Loucy (cell line): ENCODE data around the gene DLGAP3.

Source experiments
- H2AFZ ChIP-seq: fragments of 200-600 bp; sonication (generic); 2 replicates; pipeline ENCODE4 v1.6.0; 2016; ENCODE audit warnings: antibody characterized with exemption, mild to moderate bottlenecking, low read length, moderate library complexity
- H3F3A ChIP-seq: fragments of 200-600 bp; 2 replicates; pipeline ENCODE4 v1.6.0; 2016; ENCODE audit warnings: antibody characterized with exemption, low read depth, mild to moderate bottlenecking
- H3K27me3 ChIP-seq: fragments of 200-600 bp; sonication (generic); 2 replicates; pipeline ENCODE4 v1.6.1; 2014; ENCODE audit warnings: low read length, mild to moderate bottlenecking; ENCODE audit not compliant: insufficient read depth, poor library complexity, severe bottlenecking
- H3K36me3 ChIP-seq: fragments of 200-600 bp; sonication (generic); 2 replicates; pipeline ENCODE4 v1.6.1; 2016; ENCODE audit warnings: low read length; ENCODE audit not compliant: insufficient read depth
- H3K4me1 ChIP-seq: fragments of 200-600 bp; sonication (generic); 2 replicates; pipeline ENCODE4 v1.5.1; 2014; ENCODE audit warnings: low read length, mild to moderate bottlenecking; ENCODE audit not compliant: insufficient read depth, poor library complexity, severe bottlenecking
- H3K4me2 ChIP-seq: fragments of 200-600 bp; sonication (generic); 2 replicates; pipeline ENCODE4 v1.6.0; 2014; ENCODE audit warnings: antibody characterized with exemption, low read length, low read depth, mild to moderate bottlenecking; ENCODE audit not compliant: poor library complexity, severe bottlenecking
- H3K4me3 ChIP-seq: fragments of 200-600 bp; sonication (generic); 2 replicates; pipeline ENCODE4 v1.5.1; 2014; ENCODE audit warnings: low read length, mild to moderate bottlenecking, mixed read lengths; ENCODE audit not compliant: poor library complexity, severe bottlenecking
- H3K79me2 ChIP-seq: fragments of 200-600 bp; sonication (generic); 2 replicates; pipeline ENCODE4 v1.6.1; 2014; ENCODE audit warnings: low read length; ENCODE audit not compliant: insufficient read depth
- H3K9ac ChIP-seq: fragments of 200-600 bp; sonication (generic); 2 replicates; pipeline ENCODE4 v1.6.0; 2014; ENCODE audit warnings: mild to moderate bottlenecking, low read depth, low read length, moderate library complexity; ENCODE audit not compliant: poor library complexity, severe bottlenecking
- H3K9me2 ChIP-seq: fragments of 200-600 bp; sonication (generic); replicated peaks from 2 replicates; pipeline ENCODE4 v1.6.1; 2016; ENCODE audit warnings: low read depth, low read length, mixed read lengths
- H3K9me3 ChIP-seq: fragments of 200-600 bp; sonication (generic); 2 replicates; pipeline ENCODE4 v1.6.1; 2014; ENCODE audit warnings: mild to moderate bottlenecking, antibody characterized with exemption, low read length, low read depth; ENCODE audit not compliant: insufficient read depth
- H4K20me1 ChIP-seq: fragments of 200-600 bp; sonication (generic); 2 replicates; pipeline ENCODE4 v1.6.0; 2014; ENCODE audit warnings: antibody characterized with exemption, low read length, mild to moderate bottlenecking; ENCODE audit not compliant: insufficient read depth, poor library complexity, severe bottlenecking
- CTCF ChIP-seq: fragments of 200-600 bp; sonication (generic); conservative IDR thresholded peaks from 2 replicates; pipeline ENCODE4 v1.5.1; 2014; ENCODE audit warnings: mild to moderate bottlenecking, antibody characterized with exemption, low read length
- EZH2phosphoT487 ChIP-seq: fragments of 200-600 bp; IDR thresholded peaks from 2 replicates; pipeline ENCODE4 v1.6.1; 2018; ENCODE audit warnings: antibody characterized with exemption, mild to moderate bottlenecking, moderate library complexity, borderline replicate concordance

Gene DLGAP3

DNA sequence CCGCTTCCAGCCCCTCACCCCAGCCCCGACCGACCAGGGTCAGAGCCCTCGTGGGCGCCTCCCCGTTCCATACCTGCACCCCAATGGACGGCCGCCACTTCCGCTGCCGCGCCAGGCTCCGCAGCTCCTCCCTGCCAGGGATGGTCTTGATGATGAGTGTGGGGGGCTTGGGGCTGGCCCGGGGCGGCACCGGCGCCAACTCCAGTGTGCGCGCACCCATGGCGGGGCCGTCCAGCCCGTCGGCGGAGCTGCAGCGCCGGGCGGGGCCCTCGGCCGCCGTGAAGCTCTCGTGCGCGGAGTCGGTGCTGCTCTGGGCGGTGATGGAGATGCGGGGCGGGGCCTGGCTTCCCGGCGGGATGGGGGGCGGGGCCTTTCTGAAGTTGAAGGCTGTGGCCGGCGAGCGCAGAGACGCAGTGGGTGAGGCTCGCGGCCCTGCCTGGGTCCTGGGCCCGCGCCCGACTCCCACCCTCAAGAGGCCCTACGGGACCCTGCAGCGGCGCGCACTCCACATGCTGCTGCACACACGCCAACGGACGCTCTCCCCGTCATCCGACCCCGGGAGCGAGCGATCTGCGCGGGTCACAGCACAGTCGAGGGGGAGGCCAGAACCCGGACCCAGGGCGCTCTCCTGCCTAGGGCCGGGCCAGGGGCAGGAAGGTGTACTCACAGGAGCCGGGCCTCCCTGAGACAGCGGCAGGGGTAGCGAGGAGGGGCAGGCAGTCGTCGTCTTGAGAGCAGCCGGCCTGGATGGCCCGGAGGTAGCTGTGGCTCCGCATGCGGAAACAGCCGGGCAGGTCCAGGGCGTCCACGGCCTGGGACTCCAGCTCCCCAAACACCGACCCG, 43.8 kb downstream of the DLGAP3 start:
- Histone ChIP-seq H3K27me3 (peaks cover 3% of the 10 kb centered on the region), H3K9me2 (no peaks in the 10 kb centered on the region), H3K79me2 (no peaks in the 10 kb centered on the region), H3K4me1 (no peaks in the 10 kb centered on the region), H3K36me3 (no peaks in the 10 kb centered on the region), H2AFZ (no peak overlapping the region), H3K9me3 (no peaks in the 10 kb centered on the region), H3K4me2 (no peak overlapping the region), H3K4me3 (no peak overlapping the region), H3K9ac (no peak overlapping the region), H3F3A (no peaks in the 10 kb centered on the region), H4K20me1 (no peaks in the 10 kb centered on the region)
- no peak for TF ChIP-seq EZH2phosphoT487
- no peak for TF ChIP-seq CTCF

DNA sequence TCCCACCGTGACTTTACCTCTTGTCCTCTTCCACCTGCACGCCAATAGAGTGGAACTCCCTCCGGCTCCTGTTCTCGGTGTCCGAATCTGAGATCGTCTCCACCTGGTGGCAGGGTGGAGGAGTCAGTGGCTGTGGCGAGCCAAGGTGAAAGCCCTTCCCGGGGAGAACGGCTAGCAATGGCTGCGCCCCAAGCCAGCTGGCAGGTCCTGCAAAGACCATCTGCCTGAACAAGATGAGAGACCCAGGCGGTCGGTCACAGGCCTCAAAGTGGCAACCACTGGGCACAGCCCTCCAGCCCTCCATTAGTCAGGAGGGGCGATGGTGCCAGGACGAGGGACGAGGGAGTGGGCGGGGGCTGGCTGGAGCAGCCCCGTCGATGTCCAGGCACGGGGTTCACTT, 44.5 kb downstream of the DLGAP3 start:
- Histone ChIP-seq H2AFZ (no peak overlapping the region), H3K4me2 (no peak overlapping the region), H3K9me2 (no peaks in the 10 kb centered on the region), H3K36me3 (no peaks in the 10 kb centered on the region), H3K9ac (no peak overlapping the region), H4K20me1 (no peaks in the 10 kb centered on the region), H3K4me3 (no peak overlapping the region), H3K9me3 (no peaks in the 10 kb centered on the region), H3K27me3 (peaks cover 4% of the 10 kb centered on the region), H3K4me1 (no peaks in the 10 kb centered on the region), H3F3A (no peaks in the 10 kb centered on the region), H3K79me2 (no peaks in the 10 kb centered on the region)
- no peak for TF ChIP-seq EZH2phosphoT487
- no peak; the same call in 1 of the 2 replicates for TF ChIP-seq CTCF

- no peaks in the 10 kb centered on the region for H3F3A ChIP-seq
- H2AFZ ChIP-seq = no peak overlapping the region
- no peaks in the 10 kb centered on the region for H4K20me1 ChIP-seq
- H3K9ac ChIP-seq = no peak overlapping the region
- H3K9me3 ChIP-seq = no peaks in the 10 kb centered on the region
- H3K4me3 ChIP-seq = no peak overlapping the region
- no peaks in the 10 kb centered on the region for H3K9me2 ChIP-seq
- no peaks in the 10 kb centered on the region for H3K36me3 ChIP-seq
- H3K79me2 ChIP-seq = no peaks in the 10 kb centered on the region
- peaks cover 4% of the 10 kb centered on the region for H3K27me3 ChIP-seq
- H3K4me2 ChIP-seq = no peak overlapping the region
- TF ChIP-seq EZH2phosphoT487 (no peak), CTCF (no peak)
- H3K4me1 ChIP-seq = no peaks in the 10 kb centered on the region
Observed at GRCh38 chr1:34884536-34884935, 44.9 kb downstream of the DLGAP3 start.
